ENCODE data around the gene RLN3. TPM values are rescaled to one million over a fixed set of nuclear protein-coding genes. Genes with fewer than 3 reads are reported as not detected.
"Not testable (repeated sequence)": the region's sequence is repeated elsewhere in the genome, so short reads cannot be mapped to it uniquely, and the experiment has no call there.

The RLN3 gene
- total RNA-seq, 1 donor from 2014 or later = not detected

DNA sequence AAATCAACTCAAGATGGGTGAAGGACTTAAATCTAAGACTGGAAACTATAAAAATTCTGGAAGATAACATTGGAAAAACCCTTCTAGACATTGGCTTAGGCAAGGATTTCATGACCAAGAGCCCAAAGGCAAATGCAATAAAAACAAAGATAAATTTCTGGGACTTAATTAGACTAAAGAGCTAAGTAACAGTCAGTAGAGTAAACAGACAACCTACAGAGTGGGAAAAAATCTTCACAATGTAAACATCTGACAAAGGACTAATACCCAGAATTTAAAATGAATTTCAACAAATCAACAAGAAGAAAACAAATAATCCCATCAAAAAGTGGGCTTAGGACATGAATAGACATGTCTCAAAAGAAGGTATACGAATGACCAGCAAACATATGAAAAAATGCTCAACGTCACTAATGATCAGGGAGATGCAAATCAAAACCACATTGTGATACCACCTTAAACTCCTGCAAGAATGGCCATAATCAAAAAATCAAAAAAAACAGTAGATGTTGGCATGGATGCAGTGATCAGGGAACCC lies 15.5 kb upstream of the RLN3 start:
- Mint-ChIP-seq H3K27me3 (ENCODE audit: unreplicated experiment) (no peaks in the 10 kb centered on the region), H3K4me1 (ENCODE audit: unreplicated experiment) (no peaks in the 10 kb centered on the region), H3K27ac (ENCODE audit: unreplicated experiment) (no peak overlapping the region), H3K36me3 (ENCODE audit: unreplicated experiment) (no peaks in the 10 kb centered on the region), H3K4me3 (ENCODE audit: unreplicated experiment) (no peak overlapping the region), H3K9me3 (ENCODE audit: unreplicated experiment) (no peaks in the 10 kb centered on the region)
- DNase-seq (ENCODE audit: extremely low spot score, unreplicated experiment) = no peak
- no peak for TF ChIP-seq CTCF (IDR thresholded peaks at IDR 0.05)

GRCh38 chr19:14015524-14016035 lies 12.4 kb upstream of the RLN3 start:
- Mint-ChIP-seq H3K9me3 (ENCODE audit: unreplicated experiment) (no peaks in the 10 kb centered on the region), H3K27me3 (ENCODE audit: unreplicated experiment) (no peaks in the 10 kb centered on the region), H3K4me1 (ENCODE audit: unreplicated experiment) (no peaks in the 10 kb centered on the region), H3K4me3 (ENCODE audit: unreplicated experiment) (no peak overlapping the region), H3K36me3 (ENCODE audit: unreplicated experiment) (no peaks in the 10 kb centered on the region), H3K27ac (ENCODE audit: unreplicated experiment) (no peak overlapping the region)
- no peak for TF ChIP-seq CTCF (IDR thresholded peaks at IDR 0.05)
- no peak for DNase-seq (ENCODE audit: extremely low spot score, unreplicated experiment)

GRCh38 chr19:14019100-14019499 lies 8.8 kb upstream of the RLN3 start:
- no peak for TF ChIP-seq CTCF (IDR thresholded peaks at IDR 0.05)
- H3K4me3 Mint-ChIP-seq (ENCODE audit: unreplicated experiment) = no peak overlapping the region
- no peak for DNase-seq (ENCODE audit: extremely low spot score, unreplicated experiment)
- no peaks in the 10 kb centered on the region for H3K36me3 Mint-ChIP-seq (ENCODE audit: unreplicated experiment)
- peaks cover 5% of the 10 kb centered on the region for H3K4me1 Mint-ChIP-seq (ENCODE audit: unreplicated experiment)
- H3K9me3 Mint-ChIP-seq (ENCODE audit: unreplicated experiment) = no peaks in the 10 kb centered on the region
- H3K27ac Mint-ChIP-seq (ENCODE audit: unreplicated experiment) = no peak overlapping the region
- H3K27me3 Mint-ChIP-seq (ENCODE audit: unreplicated experiment) = no peaks in the 10 kb centered on the region

- not testable (repeated sequence) for H3K4me1 Mint-ChIP-seq (ENCODE audit: unreplicated experiment); H3K9me3 Mint-ChIP-seq (ENCODE audit: unreplicated experiment); H3K36me3 Mint-ChIP-seq (ENCODE audit: unreplicated experiment); H3K4me3 Mint-ChIP-seq (ENCODE audit: unreplicated experiment); DNase-seq (ENCODE audit: extremely low spot score, unreplicated experiment); H3K27ac Mint-ChIP-seq (ENCODE audit: unreplicated experiment); H3K27me3 Mint-ChIP-seq (ENCODE audit: unreplicated experiment)
Measured at GRCh38 chr19:14019739-14020138, 8.2 kb upstream of the RLN3 start.

GRCh38 chr19:14021474-14021873 lies 6.5 kb upstream of the RLN3 start:
- no peak for TF ChIP-seq CTCF (IDR thresholded peaks at IDR 0.05)
- no peaks in the 10 kb centered on the region for H3K27me3 Mint-ChIP-seq (ENCODE audit: unreplicated experiment)
- H3K9me3 Mint-ChIP-seq (ENCODE audit: unreplicated experiment) = no peaks in the 10 kb centered on the region
- H3K36me3 Mint-ChIP-seq (ENCODE audit: unreplicated experiment) = no peaks in the 10 kb centered on the region
- H3K4me3 Mint-ChIP-seq (ENCODE audit: unreplicated experiment) = no peak overlapping the region
- DNase-seq (ENCODE audit: extremely low spot score, unreplicated experiment) = no peak
- H3K4me1 Mint-ChIP-seq (ENCODE audit: unreplicated experiment) = peaks cover 5% of the 10 kb centered on the region
- no peak overlapping the region for H3K27ac Mint-ChIP-seq (ENCODE audit: unreplicated experiment)

DNA sequence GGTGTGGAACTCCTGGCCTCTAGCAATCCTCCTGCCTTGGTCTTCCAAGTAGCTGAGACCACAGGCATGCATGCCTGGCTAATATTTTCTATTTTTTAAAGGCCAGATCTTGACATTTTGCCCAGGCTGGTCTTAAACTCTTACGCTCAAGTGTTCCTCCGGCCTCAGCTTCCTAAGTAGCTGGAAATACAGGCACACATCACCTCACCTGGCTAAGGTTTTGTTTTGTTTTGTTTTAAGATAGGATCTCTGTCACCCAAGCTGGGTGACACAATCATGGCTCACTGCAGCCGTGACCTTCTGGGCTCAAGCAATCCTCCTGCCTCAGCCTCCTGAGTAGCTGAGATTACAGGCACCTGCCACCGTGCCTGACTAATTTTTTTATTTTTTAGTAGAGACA lies 5.5 kb upstream of the RLN3 start:
- no peak for DNase-seq (ENCODE audit: extremely low spot score, unreplicated experiment)
- no peaks in the 10 kb centered on the region for H3K36me3 Mint-ChIP-seq (ENCODE audit: unreplicated experiment)
- no peak for TF ChIP-seq CTCF (IDR thresholded peaks at IDR 0.05)
- H3K4me3 Mint-ChIP-seq (ENCODE audit: unreplicated experiment) = no peak overlapping the region
- peaks cover 5% of the 10 kb centered on the region for H3K4me1 Mint-ChIP-seq (ENCODE audit: unreplicated experiment)
- H3K27me3 Mint-ChIP-seq (ENCODE audit: unreplicated experiment) = no peaks in the 10 kb centered on the region
- H3K9me3 Mint-ChIP-seq (ENCODE audit: unreplicated experiment) = no peaks in the 10 kb centered on the region
- H3K27ac Mint-ChIP-seq (ENCODE audit: unreplicated experiment) = no peak overlapping the region

All from osteocyte (in vitro differentiated cells).